Cardiac muscle cell (in vitro differentiated cells and primary cell): ENCODE measurements around the gene RASA4B. TPM values are rescaled to one million over a fixed set of nuclear protein-coding genes. Genes with fewer than 3 reads are reported as not detected.

Experiments used
- DNase-seq, 2 donors: peaks; one replicate each; pipeline versions ENCODE4 v3.0.0 to v3.0.0-alpha.2; 2010 to 2017; ENCODE audit warnings: low read depth in 1 of 2, low spot score in 1 of 2
- H3K27ac ChIP-seq: fragments of 200-600 bp; sonication (generic); 2 replicates; pipeline ENCODE4 v1.5.1; 2016
- H3K27me3 ChIP-seq: fragments of 200-600 bp; sonication (generic); 2 replicates; pipeline ENCODE4 v1.6.0; 2016; ENCODE audit warnings: control low read depth
- H3K36me3 ChIP-seq: fragments of 200-600 bp; sonication (generic); 2 replicates; pipeline ENCODE4 v1.5.1; 2016; ENCODE audit warnings: control low read depth
- H3K4me1 ChIP-seq: fragments of 200-600 bp; sonication (generic); 2 replicates; pipeline ENCODE4 v1.8.1; 2017; ENCODE audit warnings: low read depth, mild to moderate bottlenecking, mixed run types
- H3K4me3 ChIP-seq: fragments of 200-600 bp; sonication (generic); 2 replicates; pipeline ENCODE4 v1.5.1; 2016; ENCODE audit warnings: mild to moderate bottlenecking
- H3K9me3 ChIP-seq: fragments of 200-600 bp; sonication (generic); 2 replicates; pipeline ENCODE4 v1.5.1; 2017; ENCODE audit warnings: low read depth, mild to moderate bottlenecking, control low read depth
- CTCF ChIP-seq: IDR thresholded peaks from 2 replicates; pipeline ENCODE4 v1.5.1; 2012; ENCODE audit warnings: low read depth, mild to moderate bottlenecking, low read length
- polyA plus RNA-seq: library from polyadenylated mRNA; unstranded; fragments of >200 nt; fragmentation: Nextera tagmentation; extraction: Ambion mirVana; gene quantifications from 2 replicates; pipeline ENCODE4 v1.2.1, GENCODE V29; 2016
- total RNA-seq: library from RNA; depleted of rRNA; stranded (reverse); fragments of >200 nt; gene quantifications from 2 replicates; pipeline ENCODE4 v1.2.3, GENCODE V29; 2016

Gene RASA4B
- total and polyA plus RNA-seq, 2 experiments from 2014 or later, result 8.5 to 15.1 TPM

- H3K27ac ChIP-seq, result no peak overlapping the region
- no peak for DNase-seq
These were observed 72.5 kb downstream of the RASA4B start for GRCh38 chr7:102444961-102445673.

DNA sequence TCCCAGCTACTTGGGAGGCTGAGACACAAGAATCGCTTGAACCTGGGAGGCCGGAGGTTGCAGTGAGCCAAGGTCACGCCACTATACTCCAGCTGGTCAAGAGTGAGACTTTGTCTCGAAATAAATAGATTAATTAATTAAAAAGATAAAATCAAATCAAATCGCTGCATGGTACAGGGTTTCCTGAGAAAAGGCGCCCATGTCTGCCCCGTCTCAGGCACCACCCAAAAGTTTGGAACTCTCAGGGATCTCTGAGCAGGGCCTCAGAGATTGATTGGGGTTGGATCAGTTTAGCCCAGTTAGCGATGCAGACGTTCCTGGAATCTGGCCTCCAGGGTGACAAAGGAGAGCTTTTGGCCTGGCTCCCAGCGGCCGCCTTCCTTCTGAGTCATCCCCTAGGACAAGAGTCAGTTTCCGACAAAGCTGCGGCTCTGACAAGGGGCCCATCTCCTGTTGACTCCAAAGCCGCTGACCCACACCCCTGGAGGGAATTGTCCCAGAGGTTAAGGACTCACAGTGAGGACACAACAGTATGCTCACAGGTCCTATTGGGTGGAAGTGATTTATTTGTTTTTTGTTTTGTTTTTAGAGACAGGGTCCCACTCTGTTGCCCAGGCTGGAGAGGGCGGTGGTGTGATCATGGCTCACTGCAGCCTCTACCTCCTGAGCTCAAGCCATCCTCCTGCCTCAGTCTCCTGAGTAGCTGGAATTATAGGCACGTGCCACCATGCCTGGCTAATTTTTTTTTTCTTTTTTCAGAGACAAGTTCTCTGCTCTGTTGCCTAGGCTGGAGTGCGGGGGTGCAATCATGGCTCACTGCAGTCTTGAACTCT is 77.4 kb downstream of the RASA4B start:
- no peak overlapping the region for H3K4me3 ChIP-seq
- no peak for TF ChIP-seq CTCF
- H3K9me3 ChIP-seq, result no peaks in the 10 kb centered on the region
- no peaks in the 10 kb centered on the region for H3K27me3 ChIP-seq
- H3K4me1 ChIP-seq, result no peaks in the 10 kb centered on the region
- no peak overlapping the region for H3K27ac ChIP-seq
- DNase-seq, result peak in 1 of 2 donors; percentile 73
- H3K36me3 ChIP-seq, result peaks cover 3% of the 10 kb centered on the region

More at GRCh38 chr7:102444961-102445673, 72.5 kb downstream of the RASA4B start:
- Histone ChIP-seq H3K4me3 (no peak overlapping the region), H3K9me3 (no peaks in the 10 kb centered on the region), H3K36me3 (peaks cover 10% of the 10 kb centered on the region), H3K27me3 (no peaks in the 10 kb centered on the region), H3K4me1 (no peaks in the 10 kb centered on the region)
- TF ChIP-seq CTCF, result no peak

GRCh38 chr7:102436118-102436517 is 81.5 kb downstream of the RASA4B start:
- no peak overlapping the region for H3K4me3 ChIP-seq
- DNase-seq, result no peak
- no peaks in the 10 kb centered on the region for H3K9me3 ChIP-seq
- no peak for TF ChIP-seq CTCF
- H3K27me3 ChIP-seq, result no peaks in the 10 kb centered on the region
- no peaks in the 10 kb centered on the region for H3K36me3 ChIP-seq
- H3K4me1 ChIP-seq, result peaks cover 4% of the 10 kb centered on the region
- no peak overlapping the region for H3K27ac ChIP-seq

DNA sequence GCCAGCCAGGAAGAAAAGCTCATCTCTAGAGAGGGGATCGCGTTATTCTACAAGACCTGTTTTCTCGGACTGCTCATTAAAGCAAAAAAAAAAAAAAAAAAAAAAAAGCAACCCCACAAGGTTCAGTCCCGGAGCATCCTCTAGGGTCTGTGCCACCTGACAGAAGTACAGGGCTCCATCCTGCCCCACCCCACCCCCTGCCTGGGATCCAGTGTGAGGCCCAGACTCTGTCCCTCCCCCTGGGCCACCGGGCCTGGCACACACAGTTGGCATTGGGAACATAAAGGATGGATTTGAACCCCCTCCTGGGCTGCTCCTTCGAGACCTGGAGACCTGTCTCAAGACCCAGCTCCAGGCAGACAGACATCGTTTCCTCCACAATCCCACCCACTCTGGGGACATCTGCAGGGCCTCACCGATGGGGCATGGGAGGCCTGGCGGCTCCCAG is 83.5 kb downstream of the RASA4B start:
- Histone ChIP-seq H3K9me3 (no peaks in the 10 kb centered on the region), H3K4me1 (peaks cover 4% of the 10 kb centered on the region), H3K27me3 (no peaks in the 10 kb centered on the region), H3K4me3 (peak overlapping the region; percentile 87), H3K27ac (no peak overlapping the region), H3K36me3 (no peaks in the 10 kb centered on the region)
- peak in 1 of 2 donors; percentile 50 for DNase-seq
- no peak for TF ChIP-seq CTCF

GRCh38 chr7:102433219-102434038 is 84.1 kb downstream of the RASA4B start, which contains the start of gene ORAI2:
ORAI2 (plus strand) TSS chr7:102433575; CDS start chr7:102438957, 5,382 bp downstream.
- Histone ChIP-seq H3K4me1 (peaks cover 4% of the 10 kb centered on the region), H3K4me3 (peak within 1 kb of the TSS; percentile 87), H3K9me3 (no peaks in the 10 kb centered on the region), H3K27me3 (no peaks in the 10 kb centered on the region), H3K36me3 (no peaks in the 10 kb centered on the region), H3K27ac (no peak within 1 kb of the TSS)
- TF ChIP-seq CTCF, result no peak
- DNase-seq, result peak; percentile 77 to 84
